Colonic mucosa (tissue), 4 donors: Measurements from ENCODE around the gene AK8. TPM values are rescaled to one million over a fixed set of nuclear protein-coding genes. Genes with fewer than 3 reads are reported as not detected.
A peak's percentile ranks its signal among the peaks of the same experiment; 100 is the strongest.

ENCODE experiments used
- DNase-seq: peaks from one replicate; pipeline ENCODE4 v3.0.0-alpha.2; 2020
- H3K27ac ChIP-seq: fragments of 200-600 bp; one replicate; pipeline ENCODE4 v1.8.0; 2021
- H3K27me3 ChIP-seq: fragments of 200-600 bp; one replicate; pipeline ENCODE4 v1.8.0; 2021
- H3K36me3 ChIP-seq: fragments of 200-600 bp; one replicate; pipeline ENCODE4 v1.8.0; 2021
- H3K4me1 ChIP-seq: fragments of 200-600 bp; one replicate; pipeline ENCODE4 v1.8.0; 2021; ENCODE audit warnings: mild to moderate bottlenecking
- H3K4me3 ChIP-seq: fragments of 200-600 bp; one replicate; pipeline ENCODE4 v1.8.0; 2021
- H3K9ac ChIP-seq, 2 donors: one replicate each; pipeline ENCODE4 v1.7.0; 2013; ENCODE audit warnings: control low read depth in 2 of 2, low read depth in 2 of 2, low read length in 2 of 2
- H3K9me3 ChIP-seq: fragments of 200-600 bp; one replicate; pipeline ENCODE4 v1.8.0; 2021
- CTCF ChIP-seq: fragments of 200-600 bp; IDR thresholded peaks from one replicate; pipeline ENCODE4 v1.8.0; 2022; ENCODE audit warnings: antibody characterized with exemption, mild to moderate bottlenecking
- intact Hi-C: fragments of 100-400 bp; cut with DNase I; formaldehyde crosslinking; loops from one replicate; pipeline ENCODE4 v1.14.1; 2022
- total RNA-seq, 2 donors: library from RNA; stranded (reverse); fragmentation: NEBNext Ultra II Directional in 1 of 2; extraction: Animal tissue kit (Norgen Biotek cat#: 25700) in 1 of 2; gene quantifications; one replicate each; pipeline ENCODE4 v1.2.1, GENCODE V29; 2021
- donor health status: healthy.
- donor health status: DM: no; HTN: no; CAD: no.
- donor health status: DM: no; HTN: no; CAD: no.

Gene AK8
- total RNA-seq, 2 donors from 2014 or later: 0.16 to 0.59 TPM

- no peaks in the 10 kb centered on the region for H3K27me3 ChIP-seq
- no peaks in the 10 kb centered on the region for H3K9me3 ChIP-seq
- TF ChIP-seq CTCF: no peak
- intact Hi-C loops: no loop called here
- no peak overlapping the region for H3K4me3 ChIP-seq
- H3K36me3 ChIP-seq: no peaks in the 10 kb centered on the region
- DNase-seq: no peak
- no peak overlapping the region for H3K9ac ChIP-seq
- no peaks in the 10 kb centered on the region for H3K4me1 ChIP-seq
- H3K27ac ChIP-seq: no peak overlapping the region
Observed at GRCh38 chr9:132702254-132702653, 175.8 kb downstream of the AK8 start.

- Histone ChIP-seq H3K9me3 (no peaks in the 10 kb centered on the region), H3K4me3 (no peak overlapping the region), H3K9ac (no peak overlapping the region), H3K27me3 (no peaks in the 10 kb centered on the region), H3K36me3 (no peaks in the 10 kb centered on the region), H3K27ac (no peak overlapping the region), H3K4me1 (no peaks in the 10 kb centered on the region)
- TF ChIP-seq CTCF: no peak
- intact Hi-C loops: no loop called here
- DNase-seq: no peak
Observed at GRCh38 chr9:132699956-132700355, 178.1 kb downstream of the AK8 start.

GRCh38 chr9:132698989-132699388 is 179.1 kb downstream of the AK8 start:
- DNase-seq: peak; percentile 48

GRCh38 chr9:132697230-132697629 is 180.9 kb downstream of the AK8 start:
- no peak for TF ChIP-seq CTCF
- no peaks in the 10 kb centered on the region for H3K36me3 ChIP-seq

More at GRCh38 chr9:132698989-132699388, 179.1 kb downstream of the AK8 start:
- intact Hi-C loops: no loop called here
- Histone ChIP-seq H3K9ac (no peak overlapping the region), H3K9me3 (no peaks in the 10 kb centered on the region), H3K4me3 (no peak overlapping the region), H3K4me1 (no peaks in the 10 kb centered on the region), H3K36me3 (no peaks in the 10 kb centered on the region), H3K27ac (no peak overlapping the region), H3K27me3 (no peaks in the 10 kb centered on the region)
- TF ChIP-seq CTCF: no peak

GRCh38 chr9:132694144-132694543 is 183.9 kb downstream of the AK8 start:
- H3K9ac ChIP-seq: no peak overlapping the region
- H3K4me1 ChIP-seq: no peaks in the 10 kb centered on the region
- no peak for DNase-seq
- H3K9me3 ChIP-seq: no peaks in the 10 kb centered on the region
- no peaks in the 10 kb centered on the region for H3K27me3 ChIP-seq
- peaks cover 6% of the 10 kb centered on the region for H3K36me3 ChIP-seq
- no peak overlapping the region for H3K4me3 ChIP-seq
- intact Hi-C loops: no loop called here
- H3K27ac ChIP-seq: no peak overlapping the region
- TF ChIP-seq CTCF: no peak

More at GRCh38 chr9:132697230-132697629, 180.9 kb downstream of the AK8 start:
- Histone ChIP-seq H3K4me1 (no peaks in the 10 kb centered on the region), H3K27me3 (no peaks in the 10 kb centered on the region), H3K4me3 (no peak overlapping the region), H3K9me3 (no peaks in the 10 kb centered on the region), H3K27ac (no peak overlapping the region), H3K9ac (no peak overlapping the region)
- DNase-seq: no peak
- intact Hi-C loops: no loop called here

GRCh38 chr9:132690696-132691095 is 187.4 kb downstream of the AK8 start:
- Histone ChIP-seq H3K4me3 (no peak overlapping the region), H3K36me3 (peaks cover 10% of the 10 kb centered on the region), H3K27me3 (no peaks in the 10 kb centered on the region), H3K9ac (no peak overlapping the region), H3K4me1 (no peaks in the 10 kb centered on the region), H3K27ac (no peak overlapping the region), H3K9me3 (no peaks in the 10 kb centered on the region)
- no peak for DNase-seq
- no peak for TF ChIP-seq CTCF
- intact Hi-C loops: no loop called here
